Measurements from ENCODE around the gene DIPK1B. TPM values are rescaled to one million over a fixed set of nuclear protein-coding genes. Genes with fewer than 3 reads are reported as not detected.

Gene DIPK1B
- total RNA-seq, 2 experiments from 2014 or later, result 0.14 TPM; not detected in 1

- no peak for ATAC-seq
- H3K27me3 Mint-ChIP-seq, result no peaks in the 10 kb centered on the region
Observed at GRCh38 chr9:136722093-136722968, 10.0 kb downstream of the DIPK1B start.

GRCh38 chr9:136722969-136723356 is 10.6 kb downstream of the DIPK1B start:
- Mint-ChIP-seq H3K36me3 (ENCODE audit: low read depth) (peaks cover 40% of the 10 kb centered on the region), H3K9me3 (no peaks in the 10 kb centered on the region), H3K4me1 (ENCODE audit: low read depth) (peaks cover 29% of the 10 kb centered on the region), H3K4me3 (no peak overlapping the region), H3K27ac (no peak overlapping the region), H3K27me3 (no peaks in the 10 kb centered on the region)
- CTCF ChIA-PET, result no interaction called here
- POLR2A ChIA-PET, result interaction anchor here (1.3 kb wide), 2 partner anchors 9 to 12 kb away, joined by 4 read pairs; no protein-coding TSS in a partner anchor
- TF ChIP-seq CTCF (IDR thresholded peaks at IDR 0.05), result no peak
- DNase-seq (no peak), ATAC-seq (no peak)
- intact Hi-C loops (cut with micrococcal nuclease), result no loop called here

More at GRCh38 chr9:136722093-136722968, 10.0 kb downstream of the DIPK1B start:
- no peaks in the 10 kb centered on the region for H3K9me3 Mint-ChIP-seq
- TF ChIP-seq CTCF (IDR thresholded peaks at IDR 0.05), result no peak
- H3K36me3 Mint-ChIP-seq (ENCODE audit: low read depth), result peaks cover 37% of the 10 kb centered on the region
- H3K4me1 Mint-ChIP-seq (ENCODE audit: low read depth), result peaks cover 29% of the 10 kb centered on the region
- H3K27ac Mint-ChIP-seq, result no peak overlapping the region
- no peak for DNase-seq
- ChIA-PET CTCF (no interaction called here), POLR2A (interaction anchor here (1.3 kb wide), 2 partner anchors 9 to 11 kb away, joined by 4 read pairs; no protein-coding TSS in a partner anchor)
- intact Hi-C loops (cut with micrococcal nuclease), result no loop called here
- H3K4me3 Mint-ChIP-seq, result no peak overlapping the region

GRCh38 chr9:136723362-136723976 is 11.1 kb downstream of the DIPK1B start:
- POLR2A ChIA-PET, result interaction anchor here (0.6 to 1.3 kb wide), 3 partner anchors 12 to 243 kb away, joined by 3 to 4 read pairs (median 3); no protein-coding TSS in a partner anchor
- ATAC-seq, result no peak

GRCh38 chr9:136723989-136724388 is 11.6 kb downstream of the DIPK1B start:
- POLR2A ChIA-PET, result interaction anchor here (0.6 to 0.7 kb wide), 2 partner anchors 26 to 244 kb away, joined by 3 read pairs; no protein-coding TSS in a partner anchor
- TF ChIP-seq CTCF (IDR thresholded peaks at IDR 0.05), result no peak
- Mint-ChIP-seq H3K4me3 (no peak overlapping the region), H3K4me1 (ENCODE audit: low read depth) (peaks cover 29% of the 10 kb centered on the region), H3K9me3 (no peaks in the 10 kb centered on the region), H3K27me3 (no peaks in the 10 kb centered on the region), H3K27ac (no peak overlapping the region), H3K36me3 (ENCODE audit: low read depth) (peaks cover 40% of the 10 kb centered on the region)
- intact Hi-C loops (cut with micrococcal nuclease), result no loop called here
- ATAC-seq (no peak), DNase-seq (no peak)
- CTCF ChIA-PET, result no interaction called here

More at GRCh38 chr9:136723362-136723976, 11.1 kb downstream of the DIPK1B start:
- no peaks in the 10 kb centered on the region for H3K9me3 Mint-ChIP-seq
- no peaks in the 10 kb centered on the region for H3K27me3 Mint-ChIP-seq
- DNase-seq, result no peak
- no peak overlapping the region for H3K4me3 Mint-ChIP-seq
- peaks cover 40% of the 10 kb centered on the region for H3K36me3 Mint-ChIP-seq (ENCODE audit: low read depth)
- intact Hi-C loops (cut with micrococcal nuclease), result no loop called here
- peaks cover 29% of the 10 kb centered on the region for H3K4me1 Mint-ChIP-seq (ENCODE audit: low read depth)
- CTCF ChIA-PET, result no interaction called here
- H3K27ac Mint-ChIP-seq, result no peak overlapping the region
- no peak for TF ChIP-seq CTCF (IDR thresholded peaks at IDR 0.05)

All from activated CD8-positive, alpha-beta T cell treated with anti-CD3 and anti-CD28 coated beads for 36 hours (primary cell).